IPS-18a (cell line): ENCODE measurements around the gene CTTN.

ENCODE experiments used
- H3K27ac ChIP-seq: one replicate; pipeline ENCODE4 v1.5.1; 2013; ENCODE audit warnings: low read length
- H3K27me3 ChIP-seq: one replicate; pipeline ENCODE4 v1.6.1; 2013; ENCODE audit warnings: mild to moderate bottlenecking, low read length; ENCODE audit not compliant: control insufficient read depth, insufficient read depth
- H3K36me3 ChIP-seq: one replicate; pipeline ENCODE4 v1.6.1; 2013; ENCODE audit warnings: low read depth, low read length; ENCODE audit not compliant: control insufficient read depth
- H3K4me1 ChIP-seq: one replicate; pipeline ENCODE4 v1.6.1; 2013; ENCODE audit warnings: low read depth, low read length; ENCODE audit not compliant: control insufficient read depth
- H3K4me3 ChIP-seq: one replicate; pipeline ENCODE4 v1.5.1; 2013; ENCODE audit warnings: low read length
- H3K9ac ChIP-seq: one replicate; pipeline ENCODE4 v1.6.1; 2013; ENCODE audit warnings: mild to moderate bottlenecking, low read length, moderate library complexity
- H3K9me3 ChIP-seq: one replicate; pipeline ENCODE4 v1.6.1; 2013; ENCODE audit warnings: low read depth, low read length; ENCODE audit not compliant: control insufficient read depth

CTTN gene

DNA sequence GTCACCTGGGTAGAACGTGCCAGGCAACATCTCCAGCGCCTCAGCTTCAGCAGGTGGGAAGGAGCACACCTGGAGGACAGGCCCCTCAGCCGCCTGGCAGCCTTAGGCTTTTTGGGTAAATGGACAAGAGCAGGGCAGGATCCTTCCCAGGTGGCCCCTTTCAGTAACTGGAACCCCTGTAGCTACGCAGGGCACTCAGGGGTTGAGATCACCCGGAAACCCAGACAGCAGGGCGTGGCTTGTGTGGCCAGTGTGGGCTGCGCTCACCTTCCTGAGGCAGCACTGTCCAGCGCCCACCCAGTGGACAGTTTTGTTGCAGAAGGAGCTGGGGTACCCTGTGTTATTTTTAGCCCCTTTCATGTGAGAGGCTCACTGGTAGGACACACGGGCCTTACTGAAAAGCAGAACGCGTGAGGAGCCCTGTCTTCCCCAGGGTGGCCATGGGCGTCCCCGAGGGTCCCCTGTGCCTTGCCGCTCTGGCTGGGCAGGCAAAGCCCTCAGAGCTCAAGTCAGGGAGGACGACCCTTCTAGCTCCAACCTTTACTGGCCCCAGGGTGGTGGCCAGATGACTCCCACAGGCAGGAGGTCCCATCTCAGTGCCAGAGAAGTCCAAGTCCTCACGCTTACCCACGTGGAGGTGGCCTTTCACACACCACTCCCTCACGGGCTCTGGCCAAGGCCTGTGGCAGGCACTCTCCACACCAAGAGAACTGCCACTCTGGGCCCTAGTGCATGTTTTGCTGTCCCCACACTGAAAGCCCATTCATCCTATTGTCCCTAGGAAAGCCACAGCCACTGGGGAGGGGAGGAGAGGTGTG is 75.8 kb downstream of the CTTN start:
- Histone ChIP-seq H3K27me3 (no peaks in the 10 kb centered on the region), H3K4me3 (no peak overlapping the region), H3K9ac (no peak overlapping the region), H3K9me3 (no peaks in the 10 kb centered on the region), H3K27ac (no peak overlapping the region), H3K36me3 (peaks cover 6% of the 10 kb centered on the region), H3K4me1 (no peaks in the 10 kb centered on the region)

DNA sequence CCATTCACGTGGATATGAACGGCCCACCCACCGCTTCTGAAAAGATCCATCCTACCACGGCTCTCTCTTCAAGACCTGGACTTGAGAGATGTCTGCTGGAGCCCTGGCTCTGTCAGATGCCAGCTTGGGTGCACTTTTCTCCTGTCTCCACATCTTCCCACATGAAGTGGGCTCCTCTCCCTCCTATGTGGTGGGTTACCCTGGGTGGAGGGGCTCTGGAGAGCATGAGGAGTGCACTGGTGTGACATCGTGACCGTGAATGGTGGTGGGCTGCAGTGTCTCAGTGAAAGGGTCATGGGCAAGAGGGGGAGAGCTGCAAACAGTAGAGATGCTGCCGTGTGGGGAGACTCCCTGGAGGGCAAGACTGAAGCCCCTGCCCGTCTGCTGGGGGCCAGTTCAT is 76.4 kb downstream of the CTTN start:
- peaks cover 6% of the 10 kb centered on the region for H3K36me3 ChIP-seq
- no peak overlapping the region for H3K4me3 ChIP-seq
- H3K4me1 ChIP-seq, result no peaks in the 10 kb centered on the region
- H3K27ac ChIP-seq, result no peak overlapping the region
- no peaks in the 10 kb centered on the region for H3K27me3 ChIP-seq
- H3K9ac ChIP-seq, result no peak overlapping the region
- no peaks in the 10 kb centered on the region for H3K9me3 ChIP-seq

DNA sequence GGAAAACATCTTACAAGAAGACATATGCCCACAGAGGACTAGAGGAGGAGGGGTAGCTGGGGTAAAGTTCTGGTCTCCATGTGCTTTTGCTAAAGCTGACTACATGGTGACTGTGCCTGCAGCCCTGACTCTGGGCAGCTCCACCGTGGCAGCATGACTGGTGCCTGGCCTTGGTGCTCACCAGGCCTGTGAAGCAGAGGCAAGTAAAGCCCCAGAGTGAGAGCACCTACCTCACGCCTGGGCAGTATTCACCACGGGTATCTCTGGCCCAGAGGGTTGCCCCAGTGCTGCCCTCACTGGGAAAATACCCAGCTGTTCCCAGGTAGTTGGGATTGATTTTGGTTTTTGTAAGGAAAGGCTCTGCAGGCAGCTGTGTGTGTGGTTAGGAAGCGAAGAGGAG is 78.3 kb downstream of the CTTN start:
- Histone ChIP-seq H3K9me3 (no peaks in the 10 kb centered on the region), H3K4me3 (no peak overlapping the region), H3K27me3 (no peaks in the 10 kb centered on the region), H3K9ac (no peak overlapping the region), H3K27ac (no peak overlapping the region), H3K4me1 (no peaks in the 10 kb centered on the region), H3K36me3 (peaks cover 6% of the 10 kb centered on the region)

DNA sequence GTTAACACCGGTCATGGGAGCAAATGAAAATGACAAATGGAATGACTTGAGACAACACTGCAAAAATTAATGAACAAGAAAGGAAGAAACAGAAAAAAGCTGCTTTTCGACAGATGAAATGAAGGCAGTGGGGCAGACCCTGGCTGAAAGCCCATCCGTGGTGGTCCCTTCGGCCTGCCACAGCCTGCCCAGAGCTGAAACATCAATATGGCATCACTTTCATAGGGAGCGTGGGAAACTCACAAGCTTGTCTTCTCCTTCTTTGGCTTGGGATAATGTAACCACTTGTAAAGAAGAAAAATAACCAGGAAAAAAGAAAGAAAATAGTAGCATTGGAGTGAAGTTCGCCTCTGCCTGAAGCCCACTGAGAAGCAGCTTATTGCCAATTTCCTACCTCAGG is 78.8 kb downstream of the CTTN start:
- Histone ChIP-seq H3K9ac (no peak overlapping the region), H3K36me3 (peaks cover 6% of the 10 kb centered on the region), H3K27me3 (no peaks in the 10 kb centered on the region), H3K27ac (no peak overlapping the region), H3K4me3 (no peak overlapping the region), H3K9me3 (no peaks in the 10 kb centered on the region), H3K4me1 (no peaks in the 10 kb centered on the region)

DNA sequence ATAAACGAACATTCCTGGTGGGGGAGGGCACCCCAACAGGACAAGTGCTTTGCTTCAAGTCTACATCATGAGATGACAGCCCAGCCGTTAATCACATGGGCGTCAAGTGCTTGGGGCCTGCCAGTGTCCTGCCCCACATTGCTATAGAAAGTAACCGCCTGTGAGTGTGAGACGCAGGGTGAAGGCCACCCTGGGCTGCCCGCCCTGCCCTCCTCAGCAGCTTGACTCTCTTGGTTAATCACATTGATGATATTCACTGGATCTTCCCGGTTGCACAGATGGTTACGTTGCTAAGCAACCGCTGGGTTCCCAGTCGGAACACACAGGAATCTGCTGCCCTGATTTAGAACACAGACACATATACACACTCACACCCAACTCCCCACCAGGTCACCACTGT is 79.3 kb downstream of the CTTN start:
- Histone ChIP-seq H3K27ac (no peak overlapping the region), H3K9ac (no peak overlapping the region), H3K4me1 (no peaks in the 10 kb centered on the region), H3K9me3 (no peaks in the 10 kb centered on the region), H3K36me3 (peaks cover 5% of the 10 kb centered on the region), H3K27me3 (no peaks in the 10 kb centered on the region), H3K4me3 (no peak overlapping the region)

DNA sequence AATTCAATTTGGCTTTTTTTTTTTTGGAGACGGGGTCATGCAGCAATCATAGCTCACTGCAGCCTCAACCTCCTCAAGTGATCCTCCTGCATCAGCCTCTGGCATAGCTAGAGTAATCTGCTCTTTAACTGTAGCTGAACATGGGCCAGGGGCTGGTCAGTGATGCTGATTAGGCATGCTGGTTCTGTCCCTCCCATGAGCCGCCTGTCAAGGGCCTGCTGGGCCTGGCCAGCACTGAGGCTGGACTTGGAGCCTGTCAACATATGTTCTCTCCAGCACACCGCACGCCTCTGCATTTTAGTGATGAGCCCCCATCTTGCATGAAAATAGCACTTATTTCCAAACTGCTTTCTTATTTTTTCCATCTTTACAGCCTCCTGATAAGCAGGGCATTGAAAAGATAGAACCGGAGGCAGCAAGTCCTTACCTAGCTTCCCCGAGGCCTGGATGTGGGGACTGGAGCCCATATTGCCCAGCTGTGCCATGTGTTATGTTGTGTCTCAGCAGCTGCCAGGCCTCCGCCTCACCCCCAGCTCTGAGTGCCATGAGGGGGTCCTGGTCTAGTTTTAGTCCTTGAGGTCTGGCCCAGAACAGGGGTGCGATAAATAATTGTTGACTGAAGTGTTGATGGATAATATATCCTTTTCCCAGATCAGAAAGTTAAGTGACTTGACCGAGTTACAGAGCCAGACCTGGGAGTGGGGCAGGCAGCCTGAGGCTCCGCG is 80.0 kb downstream of the CTTN start:
- Histone ChIP-seq H3K27ac (no peak overlapping the region), H3K9me3 (no peaks in the 10 kb centered on the region), H3K9ac (no peak overlapping the region), H3K4me1 (no peaks in the 10 kb centered on the region), H3K4me3 (no peak overlapping the region), H3K27me3 (no peaks in the 10 kb centered on the region), H3K36me3 (no peaks in the 10 kb centered on the region)

DNA sequence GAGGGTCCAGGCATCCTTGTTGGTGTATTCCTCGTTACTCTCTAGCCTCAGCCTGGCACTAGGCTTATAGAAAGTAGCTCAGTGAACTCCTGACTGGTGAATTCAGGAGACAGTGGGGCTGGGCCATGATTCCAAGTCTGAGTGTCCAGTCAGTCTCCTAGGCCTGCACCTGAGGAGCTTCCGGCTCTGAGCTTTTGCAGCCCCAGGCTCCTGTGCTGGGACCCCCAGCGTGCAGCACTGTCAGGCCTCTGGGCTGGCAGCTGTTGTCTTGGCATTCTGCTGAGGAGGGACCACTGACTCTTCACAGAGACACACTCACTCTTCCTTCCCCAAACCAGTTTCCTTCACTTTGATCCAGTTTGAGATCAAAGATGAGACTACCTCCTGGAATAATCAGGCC is 82.4 kb downstream of the CTTN start:
- H3K27ac ChIP-seq, result no peak overlapping the region

DNA sequence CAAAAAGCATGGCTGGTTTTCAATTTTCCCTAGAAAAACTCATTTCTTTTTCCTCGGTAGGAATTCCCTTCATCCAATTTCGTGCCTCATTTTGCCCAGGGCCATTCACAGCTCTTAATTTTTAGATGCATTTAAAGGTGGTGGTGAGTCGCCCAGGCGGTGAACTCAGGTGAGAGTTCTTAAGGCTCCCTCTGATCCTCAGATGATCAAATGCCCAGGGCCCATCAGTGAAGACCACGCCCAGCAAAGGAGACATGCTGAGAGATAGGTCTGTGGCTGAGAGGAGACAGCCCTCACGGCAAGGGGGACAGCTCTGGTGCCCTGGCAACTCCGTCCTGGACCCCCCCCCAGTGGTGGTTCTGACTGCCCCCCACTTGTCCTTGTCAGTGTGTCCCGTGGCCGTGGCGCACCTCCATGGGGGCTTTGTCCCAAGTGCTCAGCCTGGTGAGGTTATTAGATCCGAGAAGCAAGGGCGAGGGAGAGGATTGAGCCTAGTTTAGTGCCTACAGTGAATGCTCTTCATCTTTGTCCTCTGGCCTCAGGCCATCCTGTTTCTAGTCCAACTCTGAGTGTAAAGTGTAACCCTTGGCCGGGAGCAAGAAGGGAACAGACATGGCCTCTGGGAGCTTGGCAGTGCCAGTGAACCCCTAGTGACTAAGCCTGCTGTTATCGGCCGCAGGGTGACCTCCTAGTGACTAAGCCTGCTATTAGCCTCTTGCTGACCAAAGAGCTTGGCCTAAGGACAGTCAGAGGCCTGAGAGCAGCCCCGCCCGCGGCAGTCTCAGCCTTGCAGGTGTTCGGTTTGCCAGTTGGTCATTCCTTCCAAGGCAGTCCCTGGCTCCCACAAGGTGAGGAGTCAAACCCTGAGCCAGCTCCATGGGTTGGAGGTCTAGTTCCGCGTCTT is 83.5 kb downstream of the CTTN start:
- no peaks in the 10 kb centered on the region for H3K9me3 ChIP-seq
- H3K27ac ChIP-seq, result no peak overlapping the region
- no peaks in the 10 kb centered on the region for H3K27me3 ChIP-seq
- no peak overlapping the region for H3K9ac ChIP-seq
- H3K4me3 ChIP-seq, result no peak overlapping the region
- H3K4me1 ChIP-seq, result no peaks in the 10 kb centered on the region
- peaks cover 6% of the 10 kb centered on the region for H3K36me3 ChIP-seq

More for the DNA sequence above, 82.4 kb downstream of the CTTN start:
- H3K4me3 ChIP-seq, result no peak overlapping the region
- peaks cover 6% of the 10 kb centered on the region for H3K36me3 ChIP-seq
- H3K27me3 ChIP-seq, result no peaks in the 10 kb centered on the region
- no peaks in the 10 kb centered on the region for H3K4me1 ChIP-seq
- H3K9me3 ChIP-seq, result no peaks in the 10 kb centered on the region
- H3K9ac ChIP-seq, result no peak overlapping the region

DNA sequence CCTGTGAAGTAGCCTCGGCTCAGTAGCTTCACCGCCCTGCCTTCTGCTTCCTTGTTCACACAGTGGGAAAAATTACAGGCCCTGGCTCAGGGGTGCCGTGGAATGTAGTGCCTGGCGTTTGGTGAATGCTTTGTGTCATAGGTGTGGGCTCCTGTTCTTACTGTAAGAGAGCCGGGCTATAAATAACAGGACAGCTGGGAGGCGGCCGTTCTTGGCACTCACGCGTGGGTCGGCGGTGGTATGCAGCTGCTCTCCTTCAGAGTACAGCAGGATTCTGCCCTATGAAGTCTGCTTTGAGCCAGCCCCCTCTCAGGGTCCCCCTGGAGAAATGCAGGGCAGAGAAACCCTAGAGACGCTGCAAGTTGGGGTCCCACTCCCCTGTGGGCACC is 84.2 kb downstream of the CTTN start:
- H3K27ac ChIP-seq, result no peak overlapping the region
- H3K4me1 ChIP-seq, result no peaks in the 10 kb centered on the region
- H3K9me3 ChIP-seq, result no peaks in the 10 kb centered on the region
- no peak overlapping the region for H3K9ac ChIP-seq
- H3K36me3 ChIP-seq, result peaks cover 6% of the 10 kb centered on the region
- H3K4me3 ChIP-seq, result no peak overlapping the region
- H3K27me3 ChIP-seq, result no peaks in the 10 kb centered on the region

DNA sequence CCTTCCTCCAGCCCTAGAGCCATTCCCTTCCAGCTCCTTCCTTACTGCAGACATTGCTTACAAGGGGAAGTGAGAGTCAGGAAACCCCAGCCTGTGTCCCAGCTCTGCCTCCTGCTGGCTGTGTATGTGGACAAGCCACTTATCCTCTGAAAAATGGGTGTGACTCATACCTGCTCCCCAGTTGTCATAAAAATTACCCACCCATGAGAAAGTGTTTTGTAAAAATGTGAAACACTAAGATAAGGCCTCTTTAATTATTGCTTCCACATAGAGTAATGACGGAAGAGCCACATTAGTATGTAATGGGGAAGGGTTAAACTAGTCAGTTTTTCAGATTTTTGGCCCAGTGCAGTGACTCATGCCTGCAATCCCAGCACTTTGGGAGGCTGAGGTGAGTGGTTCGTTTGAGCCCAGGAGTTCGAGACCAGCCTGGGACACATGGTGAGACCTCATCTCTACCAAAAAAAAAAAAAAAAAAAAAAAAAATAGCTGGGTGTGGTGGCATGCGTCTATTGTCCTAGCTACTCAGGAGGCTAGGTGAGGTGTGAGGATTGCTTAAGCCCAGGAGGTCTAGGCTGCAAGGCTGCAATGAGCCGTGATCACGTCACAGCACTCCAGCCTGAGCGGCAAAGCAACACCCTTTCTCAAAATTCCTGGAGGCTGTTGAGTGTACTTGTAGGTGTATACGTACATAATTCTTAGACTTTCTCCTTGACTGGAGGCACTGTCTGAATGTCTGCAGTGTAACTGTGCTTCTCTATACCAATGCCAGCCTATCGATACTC is 84.9 kb downstream of the CTTN start:
- Histone ChIP-seq H3K36me3 (peaks cover 6% of the 10 kb centered on the region), H3K9me3 (no peaks in the 10 kb centered on the region), H3K9ac (no peak overlapping the region), H3K27me3 (no peaks in the 10 kb centered on the region), H3K4me1 (no peaks in the 10 kb centered on the region), H3K4me3 (no peak overlapping the region), H3K27ac (no peak overlapping the region)

DNA sequence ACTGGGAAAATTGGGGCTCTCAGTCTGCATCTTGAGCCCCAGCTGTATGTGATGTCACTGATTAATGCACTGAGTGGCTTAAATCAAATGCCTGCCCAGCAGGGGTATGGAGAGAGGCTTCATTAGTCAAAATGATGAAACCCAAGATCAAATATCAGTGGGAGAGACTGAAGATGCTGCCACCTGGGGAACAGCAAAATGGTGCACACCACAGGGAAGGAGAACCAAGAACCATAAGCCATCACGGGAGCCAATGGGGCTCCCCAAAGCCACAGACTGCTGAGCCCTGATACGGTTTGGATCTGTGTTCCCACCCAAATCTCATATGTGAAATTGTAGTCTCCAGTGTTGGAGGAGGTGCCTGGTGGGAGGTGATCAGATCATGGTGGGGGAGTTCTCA is 85.6 kb downstream of the CTTN start:
- H3K27me3 ChIP-seq, result no peaks in the 10 kb centered on the region
- H3K4me1 ChIP-seq, result no peaks in the 10 kb centered on the region
- no peak overlapping the region for H3K27ac ChIP-seq

More for the DNA sequence above, 85.6 kb downstream of the CTTN start:
- no peak overlapping the region for H3K4me3 ChIP-seq
- no peaks in the 10 kb centered on the region for H3K9me3 ChIP-seq
- peaks cover 6% of the 10 kb centered on the region for H3K36me3 ChIP-seq
- H3K9ac ChIP-seq, result no peak overlapping the region
